HG03159 (cell line): ENCODE results near the gene STX1B.
A peak's percentile ranks its signal among the peaks of the same experiment; 100 is the strongest.
"Not testable (repeated sequence)": the region's sequence is repeated elsewhere in the genome, so short reads cannot be mapped to it uniquely, and the experiment has no call there.

ENCODE experiments used
- ATAC-seq: cut with Tn5 transposase; IDR thresholded peaks from one replicate; pipeline ENCODE4 v1.9.1; 2021; ENCODE audit warnings: mild to moderate bottlenecking, moderate library complexity; ENCODE audit not compliant: unreplicated experiment

The STX1B gene

GRCh38 chr16:31010585-31011325, at the start of gene STX1B:
Gene STX1B, minus strand, starts transcription at chr16:31010638. Its CDS starts 242 bp downstream, at chr16:31010396.
- no peak for ATAC-seq

DNA sequence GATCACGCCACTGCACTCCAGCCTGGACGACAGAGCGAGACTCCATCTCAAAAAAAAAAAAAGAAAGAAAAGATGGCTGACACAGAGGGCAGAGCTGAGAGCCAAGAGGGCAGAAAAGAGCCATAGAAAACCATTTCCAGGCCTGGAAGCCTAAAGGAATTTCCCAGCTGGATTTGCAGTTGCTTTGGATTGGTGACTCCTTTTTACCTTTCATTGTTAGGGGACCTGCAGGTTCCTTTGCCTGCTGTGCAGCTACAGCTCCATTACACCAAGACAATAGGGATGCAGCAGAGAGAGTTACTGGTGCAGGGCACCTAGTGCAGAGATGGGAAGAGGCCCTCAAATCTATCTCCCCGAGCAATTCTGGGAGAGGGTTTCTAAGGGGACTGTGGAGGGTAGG, 45.2 kb upstream of the STX1B start:
- ATAC-seq: no peak

DNA sequence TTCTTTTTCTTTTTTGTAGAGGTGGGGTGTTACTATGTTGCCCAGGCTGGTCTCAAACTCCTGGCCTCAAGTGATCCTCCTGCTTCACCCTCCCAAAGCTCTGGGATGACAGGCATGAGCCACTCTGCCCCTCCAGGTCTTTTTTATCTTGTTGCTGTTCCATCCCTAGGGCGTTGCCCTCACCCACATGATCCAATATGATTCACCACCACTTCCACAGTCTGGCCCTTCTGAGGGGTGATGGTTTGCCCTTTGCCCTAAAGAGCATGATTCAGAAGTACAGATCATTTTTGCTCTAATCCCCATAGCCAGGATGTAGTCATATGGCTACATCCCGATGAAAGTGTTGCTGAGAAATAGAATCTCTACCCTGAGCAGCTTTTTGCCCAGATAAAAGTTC, 41.7 kb upstream of the STX1B start:
- no peak for ATAC-seq

DNA sequence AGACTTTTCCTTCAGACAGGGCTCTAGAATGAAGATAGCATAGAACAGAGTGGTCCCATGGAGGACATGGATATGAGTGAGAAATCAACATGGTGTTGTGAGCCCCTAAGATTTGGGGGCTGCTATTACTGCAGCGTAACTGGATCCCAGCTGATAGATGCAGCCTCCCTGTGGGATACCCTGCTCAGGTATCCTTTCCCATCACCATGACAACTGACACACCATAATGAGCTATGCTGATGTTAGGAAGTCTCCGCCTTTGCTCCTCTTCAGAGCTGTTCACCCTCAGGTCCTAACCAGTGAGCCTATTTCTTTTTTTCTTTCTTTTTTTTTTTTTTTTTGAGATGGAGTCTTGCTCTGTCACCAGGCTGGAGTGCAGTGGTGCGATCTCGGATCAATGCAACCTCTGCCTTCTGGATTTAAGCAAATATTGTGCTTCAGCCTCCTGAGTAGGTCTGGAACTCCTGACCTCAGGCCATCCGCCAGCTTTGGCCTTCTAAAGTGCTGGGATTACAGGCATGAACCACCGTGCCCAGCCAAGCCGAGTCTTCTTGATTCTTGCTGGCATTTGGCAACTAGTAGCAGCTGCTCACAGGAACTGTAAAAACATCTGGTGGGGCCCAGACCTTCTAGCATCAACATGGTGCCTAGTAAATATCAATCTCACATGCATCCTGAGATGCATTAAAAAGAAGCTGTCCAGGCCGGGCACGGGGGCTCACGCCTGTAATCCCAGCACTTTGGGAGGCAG, 40.0 kb upstream of the STX1B start:
- ATAC-seq: no peak

DNA sequence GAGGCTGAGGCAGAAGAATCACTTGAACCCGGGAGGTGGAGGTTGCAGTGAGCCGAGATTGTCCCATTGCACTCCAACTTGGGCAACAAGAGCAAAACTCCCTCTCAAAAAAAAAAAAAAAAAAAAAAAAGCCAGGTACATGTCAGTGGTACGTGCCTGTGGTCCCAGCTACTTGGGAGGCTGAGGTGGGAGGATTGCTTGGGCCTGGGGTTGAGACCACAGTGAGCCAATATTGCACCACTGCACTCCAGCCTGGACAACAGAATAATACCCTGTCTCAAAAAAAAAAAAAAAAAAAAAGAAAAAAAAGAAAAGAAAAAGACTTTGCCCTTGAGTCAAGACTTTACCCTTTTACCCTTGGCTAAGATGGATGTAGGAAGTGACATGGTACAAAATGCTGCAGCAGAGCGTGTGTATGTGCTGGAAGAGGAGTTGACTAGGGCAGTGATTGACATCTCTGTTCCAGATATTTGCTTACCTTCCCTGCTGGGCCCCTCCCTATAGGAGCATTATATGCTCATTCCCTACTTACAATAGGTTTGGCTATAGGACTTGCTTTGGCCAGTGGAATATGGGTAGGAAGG, 33.6 kb upstream of the STX1B start:
- ATAC-seq: no peak

- no peak for ATAC-seq
These were observed 32.9 kb upstream of the STX1B start for GRCh38 chr16:31043352-31043751.

DNA sequence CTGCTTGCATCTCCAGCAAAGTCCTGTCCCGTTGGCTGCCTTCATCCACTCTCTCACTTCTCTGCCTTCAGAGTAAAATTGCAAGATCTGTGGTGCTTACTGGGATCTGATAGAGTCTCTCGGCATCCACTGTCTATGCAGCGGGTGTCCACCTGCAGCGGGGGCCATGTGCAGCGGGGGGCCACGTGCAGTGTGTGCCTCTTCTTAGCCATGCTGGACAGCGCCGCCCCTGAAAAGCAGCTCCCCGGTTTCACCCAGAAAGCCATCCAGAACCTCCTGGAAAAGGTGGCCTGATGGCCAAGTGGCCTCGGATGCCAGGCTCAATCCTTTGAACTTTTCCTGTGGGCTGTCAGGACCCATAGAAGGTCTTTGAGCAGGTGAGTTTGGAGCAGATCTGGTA, 32.4 kb upstream of the STX1B start:
- no peak for ATAC-seq

DNA sequence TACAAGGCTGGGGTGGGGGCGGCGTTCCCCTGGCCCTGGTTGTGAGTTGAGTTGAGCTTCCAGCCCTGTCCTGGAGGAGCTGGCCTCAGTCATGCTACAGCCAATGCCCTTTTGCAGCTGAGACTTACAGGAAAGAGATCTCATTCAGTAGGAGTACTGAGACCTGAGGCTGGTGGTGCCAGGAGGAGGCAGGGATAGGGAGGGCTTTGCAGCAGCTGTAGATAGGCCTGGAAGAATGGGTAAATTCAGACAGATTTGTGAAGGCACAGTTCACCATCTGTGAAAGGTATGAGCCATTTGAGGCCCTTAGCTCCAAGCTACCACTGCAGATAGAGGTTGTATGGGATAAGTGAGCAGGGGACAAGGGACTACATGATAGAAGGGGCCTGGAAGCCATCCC, 28.6 kb upstream of the STX1B start:
- ATAC-seq: no peak

- ATAC-seq: no peak
These were observed 26.3 kb upstream of the STX1B start for GRCh38 chr16:31036691-31037090.

- peak; percentile 53 for ATAC-seq
These were observed 23.5 kb upstream of the STX1B start for GRCh38 chr16:31033709-31034492.

- ATAC-seq: peak; percentile 70
These were observed 22.6 kb upstream of the STX1B start, which contains the start of gene STX4 for GRCh38 chr16:31032736-31033708. Gene STX4, plus strand, starts transcription at chr16:31033558. Its CDS starts 248 bp downstream, at chr16:31033806.

DNA sequence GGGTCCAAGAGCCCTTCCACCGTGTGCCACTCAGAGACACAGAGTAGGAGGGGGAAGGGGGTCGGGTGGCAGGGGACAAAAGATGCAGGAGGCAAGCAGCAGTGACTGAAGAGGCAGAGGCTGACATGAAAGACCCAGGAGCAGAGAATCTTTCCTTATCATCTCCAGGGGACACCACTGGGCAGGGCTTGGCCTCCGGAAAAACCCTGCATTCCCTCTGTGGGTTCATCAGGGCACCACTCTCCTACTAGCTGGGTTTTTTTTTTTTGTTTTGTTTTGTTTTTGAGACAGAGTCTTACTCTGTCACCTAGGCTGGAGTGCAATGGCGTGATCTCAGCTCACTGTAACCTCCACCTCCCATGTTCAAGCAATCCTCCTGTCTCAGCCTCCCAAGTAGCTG, 20.8 kb upstream of the STX1B start:
- ATAC-seq: no peak

DNA sequence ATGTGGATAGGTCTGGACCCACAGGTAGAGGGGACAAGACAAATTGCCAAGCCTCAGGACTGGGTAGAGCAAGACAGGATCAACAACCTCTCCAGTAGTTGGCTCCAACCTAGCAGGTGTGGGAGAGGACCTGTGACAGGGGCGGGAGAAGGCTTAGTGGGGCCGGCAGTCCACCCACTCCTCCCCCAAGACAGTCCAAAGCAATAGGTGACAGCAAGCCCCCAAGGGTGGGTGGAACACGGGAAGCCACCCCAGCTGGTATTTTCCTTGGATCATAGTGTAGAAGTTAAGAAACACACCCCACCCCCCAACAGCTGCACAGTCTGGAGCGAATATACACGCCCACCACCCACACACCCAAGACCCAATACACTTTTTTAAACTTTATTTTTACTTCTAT, 18.8 kb upstream of the STX1B start:
- ATAC-seq: no peak

DNA sequence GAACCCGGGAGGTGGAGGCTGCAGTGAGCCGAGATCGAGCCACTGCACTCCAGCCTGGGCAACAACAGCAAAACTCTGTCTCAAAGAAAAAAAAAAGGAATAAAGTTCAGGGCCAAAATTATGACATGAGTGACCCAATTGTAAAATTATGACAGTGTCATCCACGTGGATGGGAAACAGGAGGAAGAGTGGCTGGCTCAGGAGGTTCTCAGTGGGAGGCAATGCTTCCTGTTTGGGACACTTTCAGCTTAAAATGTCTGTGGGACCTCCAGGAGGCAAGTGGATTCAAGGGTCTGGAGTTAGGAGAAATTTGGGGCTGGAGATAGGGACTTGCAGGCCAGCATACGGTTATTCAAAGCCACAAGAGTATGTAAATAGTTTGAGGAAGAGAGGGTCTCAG, 14.9 kb upstream of the STX1B start:
- ATAC-seq: no peak

DNA sequence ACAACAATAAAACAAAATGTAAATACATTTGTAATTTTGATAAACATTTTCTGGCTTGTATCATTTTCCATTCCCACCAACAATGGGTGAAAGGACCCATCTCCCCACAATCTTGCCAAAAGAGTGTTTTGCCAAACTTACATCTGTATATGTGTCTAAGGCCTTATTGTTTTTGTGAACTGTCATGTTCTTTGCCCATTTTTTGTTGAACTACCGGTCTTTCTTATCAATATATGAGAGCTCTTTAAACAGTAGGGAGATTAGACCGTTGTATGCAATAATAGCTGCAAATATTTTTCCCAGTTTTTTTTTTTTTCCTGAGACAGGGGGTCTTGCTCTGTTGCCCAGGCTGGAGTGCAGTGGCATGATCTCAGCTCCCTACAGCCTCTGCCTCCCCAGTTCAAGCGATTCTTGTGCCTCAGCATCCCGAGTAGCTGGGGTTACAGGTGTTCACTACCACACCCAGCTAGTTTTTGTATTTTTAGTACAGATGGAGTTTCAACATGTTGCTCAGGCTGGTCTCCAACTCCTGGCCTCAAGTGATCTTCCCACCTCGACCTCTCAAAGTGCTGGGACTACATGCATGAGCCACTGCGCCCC, 13.3 kb upstream of the STX1B start:
- no peak for ATAC-seq

DNA sequence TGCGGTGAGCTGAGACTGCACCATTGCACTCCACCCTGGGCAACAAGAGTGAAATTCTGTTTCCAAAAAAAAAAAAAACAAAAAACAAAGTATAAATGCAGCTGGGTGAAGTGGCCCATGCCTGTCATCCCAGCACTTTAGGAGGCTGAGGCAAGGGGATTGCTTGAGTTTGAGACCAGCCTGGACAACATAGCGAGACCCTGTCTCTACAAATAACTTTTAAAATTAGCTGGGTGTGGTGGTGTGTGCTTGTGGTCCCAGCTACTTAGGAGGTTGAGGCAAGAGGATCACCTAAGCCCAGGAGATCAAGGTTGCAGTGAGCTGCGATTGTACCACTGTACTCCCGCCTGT, 12.8 kb upstream of the STX1B start:
- ATAC-seq: no peak

DNA sequence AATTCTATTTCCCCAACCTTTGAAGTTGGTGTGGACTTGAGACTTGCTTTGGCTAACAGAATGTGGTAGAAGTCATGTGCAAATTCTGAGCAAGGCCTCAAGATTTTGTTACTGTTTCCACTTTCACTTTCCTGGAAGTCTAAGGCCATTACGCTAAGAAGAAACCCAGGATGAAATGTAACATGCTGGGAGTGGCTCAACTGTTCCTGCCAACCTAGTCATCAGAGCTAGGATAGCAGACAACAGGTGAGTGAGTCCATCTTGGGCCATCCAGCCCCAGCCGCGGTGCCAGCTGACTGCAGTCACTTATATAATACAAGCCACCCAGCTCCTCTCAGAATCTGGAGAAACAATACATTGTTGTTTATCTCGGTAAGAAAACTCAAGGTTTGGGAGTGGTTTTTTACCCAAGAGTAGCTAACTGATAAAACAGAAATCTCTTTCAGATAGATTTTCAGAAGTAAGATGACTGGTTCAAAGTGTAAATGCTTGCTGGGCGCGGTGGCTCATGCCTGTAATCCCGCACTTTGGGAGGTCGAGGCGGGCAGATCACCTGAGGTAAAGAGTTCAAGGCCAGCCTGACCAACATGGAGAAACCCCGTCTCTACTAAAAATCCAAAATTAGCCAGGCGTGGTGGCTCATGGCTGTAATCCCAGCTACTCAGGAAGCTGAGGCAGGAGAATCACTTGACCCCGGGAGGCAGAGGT, 12.3 kb upstream of the STX1B start:
- ATAC-seq: no peak

- ATAC-seq: no peak
These were observed 10.1 kb upstream of the STX1B start for GRCh38 chr16:31020536-31020935.

- not testable (repeated sequence) for ATAC-seq
These were observed 7.3 kb upstream of the STX1B start for GRCh38 chr16:31017756-31018155.
